AG04450 (cell line): ENCODE results near the gene PPP1R17. TPM values are rescaled to one million over a fixed set of nuclear protein-coding genes. Genes with fewer than 3 reads are reported as not detected.

ENCODE experiments used
- CTCF ChIA-PET: fragments of 300-600, 350-600 bp; formaldehyde crosslinking; extraction: SDS; loops from one replicate; lab custom pipeline; 2022; ENCODE audit warnings: antibody characterized with exemption, inconsistent platforms; lab: Charles Lee
- POLR2A ChIA-PET: fragments of 350-600 bp; formaldehyde crosslinking; extraction: SDS; loops from one replicate; lab custom pipeline; 2021; ENCODE audit warnings: antibody characterized with exemption, inconsistent platforms; lab: Yijun Ruan, JAX
- DNase-seq: peaks from one replicate; pipeline ENCODE4 v3.0.0-alpha.2; 2011; ENCODE audit warnings: low read depth, low spot score
- H3K27ac ChIP-seq: one replicate; pipeline ENCODE4 v1.5.1; 2012; ENCODE audit warnings: low read depth, low read length, control low read depth
- H3K27me3 ChIP-seq: one replicate; pipeline ENCODE4 v1.6.0; 2012; ENCODE audit warnings: low read length; ENCODE audit not compliant: control insufficient read depth, insufficient read depth
- H3K4me3 ChIP-seq: 2 replicates; pipeline ENCODE4 v1.5.1; 2011; ENCODE audit warnings: mild to moderate bottlenecking, low read depth, low read length, control low read depth
- H3K9me3 ChIP-seq: 2 replicates; pipeline ENCODE4 v1.5.1; 2012; ENCODE audit warnings: low read length; ENCODE audit not compliant: control insufficient read depth, insufficient read depth
- CTCF ChIP-seq: IDR thresholded peaks from 2 replicates; pipeline ENCODE4 v1.5.1; 2011; ENCODE audit warnings: low read depth, low read length, control low read depth, inconsistent platforms
- polyA minus RNA-seq: library from RNA; depleted of rRNA, polyadenylated mRNA; stranded (reverse); fragments of >200 nt; gene quantifications from 2 replicates; pipeline ENCODE4 v1.2.3, GENCODE V29; 2011; rRNA and poly(A)+ RNA removed
- polyA plus RNA-seq: library from polyadenylated mRNA; depleted of rRNA; stranded (reverse); fragments of >200 nt; gene quantifications from 2 replicates; pipeline ENCODE4 v1.2.3, GENCODE V29; 2011; rRNA removed

The PPP1R17 gene
- not detected in 2 replicates for polyA plus RNA-seq
- not detected in 2 replicates for polyA minus RNA-seq

- POLR2A ChIA-PET = no interaction called here
- Histone ChIP-seq H3K27ac (no peak within 1 kb of the TSS), H3K4me3 (no peak within 1 kb of the TSS), H3K27me3 (no peaks in the 10 kb centered on the region), H3K9me3 (peaks cover 4% of the 10 kb centered on the region; the same call in 1 of the 2 replicates)
- CTCF ChIA-PET = no interaction called here
- no peak for TF ChIP-seq CTCF
- no peak for DNase-seq
These were observed at the start of gene PPP1R17 for GRCh38 chr7:31687024-31687748. PPP1R17 (plus strand) TSS chr7:31687215; CDS start chr7:31692442, 5,227 bp downstream.

- POLR2A ChIA-PET = no interaction called here
These were observed 46.6 kb upstream of the PPP1R17 start for GRCh38 chr7:31640381-31640780.

DNA sequence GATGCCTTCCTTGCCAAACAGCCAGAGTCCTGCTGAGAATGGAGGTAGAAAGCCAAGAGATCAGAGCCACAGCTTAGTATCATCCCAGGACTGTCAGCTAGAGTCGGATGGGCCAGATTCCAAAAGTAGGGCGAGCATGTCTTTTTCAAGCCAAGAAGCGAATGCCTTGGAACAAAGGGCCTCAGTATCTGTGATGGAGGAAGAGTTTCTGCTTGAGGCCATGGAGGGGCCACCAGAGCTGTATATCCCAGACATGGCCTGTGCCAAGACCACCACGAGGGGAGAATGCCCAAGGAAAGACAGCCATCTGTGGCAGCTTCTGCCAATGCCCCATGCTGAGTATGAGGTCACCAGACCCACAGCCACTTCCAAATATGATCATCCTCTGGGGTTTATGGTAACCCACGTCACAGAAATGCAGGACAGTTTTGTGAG lies 44.3 kb upstream of the PPP1R17 start:
- Histone ChIP-seq H3K27ac (no peak overlapping the region), H3K4me3 (no peak overlapping the region), H3K9me3 (peaks cover 3% of the 10 kb centered on the region), H3K27me3 (no peaks in the 10 kb centered on the region)
- ChIA-PET POLR2A (no interaction called here), CTCF (no interaction called here)
- no peak for TF ChIP-seq CTCF
- DNase-seq = no peak

More at GRCh38 chr7:31640381-31640780, 46.6 kb upstream of the PPP1R17 start:
- no peak for DNase-seq
- H3K27me3 ChIP-seq = no peaks in the 10 kb centered on the region
- no peak overlapping the region for H3K27ac ChIP-seq
- no peak overlapping the region for H3K4me3 ChIP-seq
- no peak for TF ChIP-seq CTCF
- H3K9me3 ChIP-seq = peaks cover 3% of the 10 kb centered on the region
- CTCF ChIA-PET = no interaction called here

GRCh38 chr7:31646942-31647341 lies 40.1 kb upstream of the PPP1R17 start:
- H3K27ac ChIP-seq = no peak overlapping the region
- H3K9me3 ChIP-seq = peaks cover 3% of the 10 kb centered on the region; the same call in 1 of the 2 replicates
- H3K4me3 ChIP-seq = no peak overlapping the region
- no peak for DNase-seq
- POLR2A ChIA-PET = no interaction called here
- CTCF ChIA-PET = interaction anchor here (0.6 kb wide), 1 partner anchor 88 kb away, joined by 3 read pairs; no protein-coding TSS in a partner anchor
- H3K27me3 ChIP-seq = no peaks in the 10 kb centered on the region
- no peak for TF ChIP-seq CTCF

DNA sequence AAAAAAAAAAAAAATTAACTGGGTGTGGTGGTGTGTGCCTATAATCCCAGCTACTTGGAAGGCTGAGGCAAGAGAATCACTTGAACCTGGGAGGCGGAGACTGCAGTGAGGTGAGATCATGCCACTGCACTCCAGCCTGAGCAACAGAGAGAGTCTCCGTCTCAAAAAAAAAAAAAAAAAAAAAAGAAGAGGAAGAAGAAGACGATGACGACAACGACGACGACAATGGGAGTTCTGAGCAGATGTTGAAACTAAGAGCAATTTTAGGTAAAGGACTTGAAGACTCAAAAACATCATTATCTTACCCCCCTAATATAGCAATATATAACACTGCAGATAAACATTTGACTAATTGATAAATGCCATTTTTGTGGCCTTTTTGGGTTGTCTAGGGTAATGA lies 39.5 kb upstream of the PPP1R17 start:
- Histone ChIP-seq H3K4me3 (no peak overlapping the region), H3K27me3 (no peaks in the 10 kb centered on the region), H3K9me3 (no peaks in the 10 kb centered on the region), H3K27ac (no peak overlapping the region)
- POLR2A ChIA-PET = no interaction called here
- no peak for DNase-seq
- CTCF ChIA-PET = no interaction called here
- no peak for TF ChIP-seq CTCF
